ENCODE results near the gene PCLO. TPM values are rescaled to one million over a fixed set of nuclear protein-coding genes. Genes with fewer than 3 reads are reported as not detected.

PCLO gene
- total and polyA plus RNA-seq, 2 donors: 0.75 to 2.3 TPM

DNA sequence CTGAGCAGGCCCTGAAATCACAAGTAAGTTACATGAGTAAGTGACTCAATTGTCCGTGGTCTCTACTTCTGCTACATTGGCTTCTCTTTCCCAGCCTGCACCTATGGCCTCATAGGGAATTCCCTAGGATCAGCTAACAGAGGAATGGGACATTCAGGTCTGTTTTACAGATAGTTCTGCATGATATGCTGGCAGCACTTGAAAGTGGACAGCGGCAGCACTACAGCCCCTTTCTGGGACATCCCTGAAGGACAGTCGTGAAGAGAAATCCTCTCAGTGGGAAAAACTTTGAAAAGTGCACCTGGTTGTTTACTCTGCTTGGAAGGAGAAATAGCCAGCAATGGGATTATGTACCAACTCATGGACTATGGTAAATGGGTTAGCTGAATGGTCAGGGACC lies 426.1 kb downstream of the PCLO start:
- no peak overlapping the region for H3K4me3 ChIP-seq (ENCODE audit: low read length in 2 of 2)
- WGBS: 93% methylated on average over 3 of the region's 3 CpGs
- H3K36me3 ChIP-seq (ENCODE audit: control insufficient read depth in 2 of 2, insufficient read depth in 2 of 2, low read length in 1 of 2): no peaks in the 10 kb centered on the region
- H3K4me1 ChIP-seq (ENCODE audit: control insufficient read depth in 2 of 2, insufficient read depth in 2 of 2, low read length in 2 of 2): no peaks in the 10 kb centered on the region
- H3K9me3 ChIP-seq (ENCODE audit: control insufficient read depth in 2 of 2, insufficient read depth in 1 of 2, low read length in 1 of 2): no peaks in the 10 kb centered on the region
- H3K27me3 ChIP-seq (ENCODE audit: control insufficient read depth in 2 of 2, insufficient read depth in 1 of 2, low read length in 1 of 2): no peaks in the 10 kb centered on the region
- H3K27ac ChIP-seq (ENCODE audit: low read depth in 1 of 2, low read length in 1 of 2): no peak overlapping the region
- DNase-seq (ENCODE audit: low read depth in 6 of 9, low spot score in 9 of 9): no peak

DNA sequence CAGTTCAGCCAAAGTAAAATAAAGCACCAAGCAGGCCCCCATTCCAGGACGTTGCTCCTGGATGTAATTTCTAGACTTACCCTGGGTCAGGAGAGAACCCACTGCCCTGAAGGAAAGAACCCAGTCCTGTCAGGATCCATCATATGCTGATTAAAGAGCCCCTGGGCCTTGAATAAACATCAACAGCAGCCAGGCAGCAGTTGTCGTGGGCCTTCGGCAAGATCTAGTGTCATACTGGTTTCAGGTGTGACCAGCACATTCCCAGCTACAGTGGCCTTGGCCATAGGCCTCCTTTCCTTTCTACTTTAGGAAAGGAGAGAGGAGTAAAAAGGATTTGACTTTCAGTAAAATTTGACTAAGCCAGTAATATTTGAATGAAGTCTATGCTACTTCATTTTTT lies 430.0 kb downstream of the PCLO start:
- no peak overlapping the region for H3K27ac ChIP-seq (ENCODE audit: low read depth in 1 of 2, low read length in 1 of 2)
- H3K9me3 ChIP-seq (ENCODE audit: control insufficient read depth in 2 of 2, insufficient read depth in 1 of 2, low read length in 1 of 2): no peaks in the 10 kb centered on the region
- 90% methylated on average over 3 of the region's 3 CpGs for WGBS
- no peak overlapping the region for H3K4me3 ChIP-seq (ENCODE audit: low read length in 2 of 2)
- H3K4me1 ChIP-seq (ENCODE audit: control insufficient read depth in 2 of 2, insufficient read depth in 2 of 2, low read length in 2 of 2): no peaks in the 10 kb centered on the region
- no peaks in the 10 kb centered on the region for H3K36me3 ChIP-seq (ENCODE audit: control insufficient read depth in 2 of 2, insufficient read depth in 2 of 2, low read length in 1 of 2)
- no peak for DNase-seq (ENCODE audit: low read depth in 6 of 9, low spot score in 9 of 9)
- H3K27me3 ChIP-seq (ENCODE audit: control insufficient read depth in 2 of 2, insufficient read depth in 1 of 2, low read length in 1 of 2): no peaks in the 10 kb centered on the region

DNA sequence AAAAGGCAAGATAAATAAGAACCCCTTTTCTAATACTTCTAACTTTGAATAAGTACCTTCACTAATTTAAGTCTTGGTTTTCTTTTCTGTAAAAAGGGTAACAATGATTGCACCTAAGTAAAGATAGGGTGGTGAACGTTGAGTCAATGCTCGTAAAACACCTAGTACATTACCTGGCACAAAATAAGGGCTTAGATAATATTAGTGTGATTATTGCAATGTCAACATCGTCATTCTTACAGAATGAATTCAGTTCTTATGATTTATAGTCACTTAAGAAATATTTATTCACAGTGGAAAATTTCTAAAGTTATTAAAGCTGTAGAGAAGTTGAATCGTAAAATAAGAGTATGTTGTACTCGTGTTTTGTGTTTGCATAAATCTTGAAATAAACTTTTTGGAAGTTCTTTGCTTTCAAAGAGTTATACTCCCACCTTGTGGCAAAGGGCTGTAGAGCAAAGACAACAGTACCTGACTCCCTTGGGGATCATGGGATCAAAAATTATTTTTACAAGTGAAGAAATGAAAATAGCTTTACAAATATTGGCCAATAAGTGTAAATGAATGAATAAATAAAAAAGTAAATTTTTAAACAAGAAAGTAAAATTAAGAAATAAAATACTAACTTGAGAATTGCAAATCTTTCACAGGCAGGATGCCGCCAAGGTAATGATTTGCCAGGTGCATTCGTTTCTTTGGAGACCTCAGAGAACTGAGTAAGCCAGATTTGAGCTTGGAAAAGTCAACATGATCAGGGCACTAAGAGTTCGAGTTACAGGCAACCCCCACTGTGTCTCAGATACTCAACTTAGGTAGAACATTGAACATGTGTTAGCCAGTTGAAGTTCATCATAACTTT lies 433.3 kb downstream of the PCLO start:
- H3K4me1 ChIP-seq (ENCODE audit: control insufficient read depth in 2 of 2, insufficient read depth in 2 of 2, low read length in 2 of 2): no peaks in the 10 kb centered on the region
- 64% methylated on average over 8 of the region's 8 CpGs for WGBS
- no peaks in the 10 kb centered on the region for H3K9me3 ChIP-seq (ENCODE audit: control insufficient read depth in 2 of 2, insufficient read depth in 1 of 2, low read length in 1 of 2)
- H3K4me3 ChIP-seq (ENCODE audit: low read length in 2 of 2): no peak overlapping the region
- no peaks in the 10 kb centered on the region for H3K27me3 ChIP-seq (ENCODE audit: control insufficient read depth in 2 of 2, insufficient read depth in 1 of 2, low read length in 1 of 2)
- H3K27ac ChIP-seq (ENCODE audit: low read depth in 1 of 2, low read length in 1 of 2): no peak overlapping the region
- peak in 3 of 9 donors; percentile 4 to 17 (median 9) for DNase-seq (ENCODE audit: low read depth in 6 of 9, low spot score in 9 of 9)
- no peaks in the 10 kb centered on the region for H3K36me3 ChIP-seq (ENCODE audit: control insufficient read depth in 2 of 2, insufficient read depth in 2 of 2, low read length in 1 of 2)

DNA sequence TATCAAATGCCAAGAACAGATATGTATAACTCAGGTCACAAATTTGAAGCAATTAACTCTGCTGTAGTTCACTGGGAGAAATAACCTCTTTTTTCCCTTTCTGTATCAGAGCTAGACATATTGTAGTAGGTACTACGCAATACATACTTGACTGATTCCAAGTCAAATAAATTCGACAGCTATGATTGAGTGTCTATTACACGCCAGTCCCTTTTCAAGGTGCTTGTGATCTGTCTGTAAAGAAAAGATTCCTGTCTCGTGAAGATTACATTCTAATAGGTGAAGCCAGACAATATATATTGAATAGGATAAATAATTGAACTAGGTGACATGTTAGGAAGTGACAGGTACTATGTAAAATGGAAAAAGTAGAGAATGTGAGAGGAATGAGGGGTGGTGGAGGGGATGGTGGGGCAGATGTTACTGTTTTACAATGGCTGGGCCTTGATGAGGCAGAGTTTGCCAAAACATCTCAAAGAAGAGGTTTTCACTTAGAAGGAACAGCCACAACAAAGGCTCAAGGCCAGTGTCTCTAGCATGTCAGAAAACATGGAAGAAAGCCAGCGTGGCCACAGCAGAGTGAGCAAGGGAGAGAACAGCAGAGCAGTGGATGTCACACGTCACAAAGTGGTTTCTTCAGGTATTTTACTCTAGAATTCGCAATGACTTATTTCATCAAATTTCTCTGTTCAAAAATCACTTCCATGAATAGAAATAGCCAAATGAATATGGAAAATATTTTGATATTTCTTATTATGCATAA lies 436.5 kb downstream of the PCLO start:
- no peak for DNase-seq (ENCODE audit: low read depth in 6 of 9, low spot score in 9 of 9)
- Histone ChIP-seq H3K27ac (ENCODE audit: low read depth in 1 of 2, low read length in 1 of 2) (peak overlapping the region in 1 of 2 donors; percentile 8), H3K36me3 (ENCODE audit: control insufficient read depth in 2 of 2, insufficient read depth in 2 of 2, low read length in 1 of 2) (no peaks in the 10 kb centered on the region), H3K4me1 (ENCODE audit: control insufficient read depth in 2 of 2, insufficient read depth in 2 of 2, low read length in 2 of 2) (no peaks in the 10 kb centered on the region), H3K4me3 (ENCODE audit: low read length in 2 of 2) (no peak overlapping the region), H3K27me3 (ENCODE audit: control insufficient read depth in 2 of 2, insufficient read depth in 1 of 2, low read length in 1 of 2) (no peaks in the 10 kb centered on the region), H3K9me3 (ENCODE audit: control insufficient read depth in 2 of 2, insufficient read depth in 1 of 2, low read length in 1 of 2) (no peaks in the 10 kb centered on the region)
- WGBS: 93% methylated on average over 7 of the region's 7 CpGs

DNA sequence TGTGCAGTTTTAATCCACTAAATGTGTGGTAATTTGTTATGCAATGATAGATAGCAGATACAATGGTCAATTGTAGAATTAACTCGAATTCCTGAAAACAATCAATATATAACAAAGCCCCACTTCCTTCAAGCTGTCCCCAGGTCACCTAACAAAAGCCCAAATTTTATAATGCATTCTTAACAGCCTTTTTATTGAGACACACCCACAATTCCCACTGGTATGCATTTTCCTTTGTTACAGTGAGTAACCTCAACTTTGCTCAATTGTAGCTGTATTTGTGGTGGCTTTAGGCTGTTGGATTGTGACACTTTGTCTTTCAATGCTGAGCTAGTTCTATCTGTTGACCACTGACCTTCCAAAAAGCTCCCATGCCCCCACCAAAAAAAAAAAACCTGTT lies 439.3 kb downstream of the PCLO start:
- 83% methylated on average over 1 of the region's 1 CpG for WGBS
- Histone ChIP-seq H3K4me3 (ENCODE audit: low read length in 2 of 2) (no peak overlapping the region), H3K9me3 (ENCODE audit: control insufficient read depth in 2 of 2, insufficient read depth in 1 of 2, low read length in 1 of 2) (no peaks in the 10 kb centered on the region), H3K27me3 (ENCODE audit: control insufficient read depth in 2 of 2, insufficient read depth in 1 of 2, low read length in 1 of 2) (no peaks in the 10 kb centered on the region), H3K27ac (ENCODE audit: low read depth in 1 of 2, low read length in 1 of 2) (no peak overlapping the region), H3K4me1 (ENCODE audit: control insufficient read depth in 2 of 2, insufficient read depth in 2 of 2, low read length in 2 of 2) (no peaks in the 10 kb centered on the region), H3K36me3 (ENCODE audit: control insufficient read depth in 2 of 2, insufficient read depth in 2 of 2, low read length in 1 of 2) (no peaks in the 10 kb centered on the region)
- no peak for DNase-seq (ENCODE audit: low read depth in 6 of 9, low spot score in 9 of 9)

DNA sequence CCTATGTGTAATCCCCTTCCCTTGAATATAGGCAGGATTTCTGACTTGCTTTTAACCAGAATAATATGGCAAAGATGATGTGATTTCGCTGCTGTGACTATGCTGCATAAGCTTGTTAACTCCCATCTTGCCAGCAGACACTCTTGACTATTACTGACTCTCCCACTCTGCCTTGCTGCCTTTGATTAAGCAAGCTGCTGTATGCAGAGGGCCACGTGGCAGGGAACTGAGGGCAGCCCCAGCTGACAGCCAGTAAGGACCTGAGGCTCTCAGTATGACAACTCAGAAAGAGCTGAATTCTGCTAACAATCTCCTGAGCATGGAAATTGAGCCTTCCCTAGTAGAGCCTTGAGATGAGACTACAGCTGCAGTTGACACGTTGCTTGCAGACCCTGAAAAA lies 439.7 kb downstream of the PCLO start:
- no peaks in the 10 kb centered on the region for H3K27me3 ChIP-seq (ENCODE audit: control insufficient read depth in 2 of 2, insufficient read depth in 1 of 2, low read length in 1 of 2)
- no peak overlapping the region for H3K4me3 ChIP-seq (ENCODE audit: low read length in 2 of 2)
- H3K9me3 ChIP-seq (ENCODE audit: control insufficient read depth in 2 of 2, insufficient read depth in 1 of 2, low read length in 1 of 2): no peaks in the 10 kb centered on the region
- no peak for DNase-seq (ENCODE audit: low read depth in 6 of 9, low spot score in 9 of 9)
- H3K36me3 ChIP-seq (ENCODE audit: control insufficient read depth in 2 of 2, insufficient read depth in 2 of 2, low read length in 1 of 2): no peaks in the 10 kb centered on the region
- no peaks in the 10 kb centered on the region for H3K4me1 ChIP-seq (ENCODE audit: control insufficient read depth in 2 of 2, insufficient read depth in 2 of 2, low read length in 2 of 2)
- WGBS: 69% methylated on average over 3 of the region's 3 CpGs
- H3K27ac ChIP-seq (ENCODE audit: low read depth in 1 of 2, low read length in 1 of 2): no peak overlapping the region

DNA sequence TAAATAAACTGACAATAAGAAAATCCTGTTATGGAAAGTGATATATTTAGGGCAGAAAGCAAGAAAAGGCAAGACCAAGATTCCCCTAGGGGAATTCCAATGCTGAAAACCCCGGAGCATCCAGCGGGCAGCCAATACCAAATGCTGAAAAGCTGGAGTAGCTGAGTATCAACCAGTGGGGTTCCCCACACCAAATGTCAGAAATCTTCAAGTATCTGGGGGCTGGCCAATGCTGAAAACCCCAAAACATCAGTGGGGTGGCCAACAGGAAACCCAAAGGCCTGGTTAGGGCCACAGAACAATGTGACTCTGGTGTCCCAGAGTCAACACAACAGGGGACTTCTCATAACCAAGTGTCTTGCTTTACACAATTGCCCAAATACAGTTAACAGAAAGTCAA lies 447.3 kb downstream of the PCLO start:
- Histone ChIP-seq H3K4me3 (ENCODE audit: low read length in 2 of 2) (no peak overlapping the region), H3K4me1 (ENCODE audit: control insufficient read depth in 2 of 2, insufficient read depth in 2 of 2, low read length in 2 of 2) (no peaks in the 10 kb centered on the region), H3K27me3 (ENCODE audit: control insufficient read depth in 2 of 2, insufficient read depth in 1 of 2, low read length in 1 of 2) (no peaks in the 10 kb centered on the region), H3K9me3 (ENCODE audit: control insufficient read depth in 2 of 2, insufficient read depth in 1 of 2, low read length in 1 of 2) (no peaks in the 10 kb centered on the region), H3K27ac (ENCODE audit: low read depth in 1 of 2, low read length in 1 of 2) (peak overlapping the region; percentile 42 to 67), H3K36me3 (ENCODE audit: control insufficient read depth in 2 of 2, insufficient read depth in 2 of 2, low read length in 1 of 2) (no peaks in the 10 kb centered on the region)
- WGBS: 93% methylated on average over 2 of the region's 2 CpGs
- peak in 1 of 9 donors; percentile 15 for DNase-seq (ENCODE audit: low read depth in 6 of 9, low spot score in 9 of 9)

DNA sequence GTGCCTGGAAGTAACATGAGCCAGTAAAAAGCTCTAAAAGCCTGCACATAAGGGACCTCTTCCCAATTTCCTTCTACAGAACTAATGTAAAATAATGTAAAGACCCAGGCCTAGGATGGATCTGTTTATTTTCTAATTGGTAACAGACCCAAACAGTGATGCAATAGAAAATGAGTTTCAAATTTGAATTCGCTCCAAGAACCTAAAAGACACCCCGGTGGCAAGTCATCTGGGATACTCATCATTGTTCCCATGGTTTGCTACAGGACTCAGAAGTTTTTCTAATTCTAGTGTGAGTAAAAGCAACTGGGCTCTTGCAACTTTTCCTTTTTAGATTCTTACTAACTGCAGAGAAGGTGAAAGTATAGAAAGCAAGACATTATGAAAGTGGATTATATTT lies 447.8 kb downstream of the PCLO start:
- Histone ChIP-seq H3K4me3 (ENCODE audit: low read length in 2 of 2) (no peak overlapping the region), H3K4me1 (ENCODE audit: control insufficient read depth in 2 of 2, insufficient read depth in 2 of 2, low read length in 2 of 2) (no peaks in the 10 kb centered on the region), H3K27me3 (ENCODE audit: control insufficient read depth in 2 of 2, insufficient read depth in 1 of 2, low read length in 1 of 2) (no peaks in the 10 kb centered on the region), H3K36me3 (ENCODE audit: control insufficient read depth in 2 of 2, insufficient read depth in 2 of 2, low read length in 1 of 2) (no peaks in the 10 kb centered on the region), H3K27ac (ENCODE audit: low read depth in 1 of 2, low read length in 1 of 2) (peak overlapping the region; percentile 20 to 79), H3K9me3 (ENCODE audit: control insufficient read depth in 2 of 2, insufficient read depth in 1 of 2, low read length in 1 of 2) (no peaks in the 10 kb centered on the region)
- no peak for DNase-seq (ENCODE audit: low read depth in 6 of 9, low spot score in 9 of 9)
- WGBS: 90% methylated on average over 2 of the region's 2 CpGs

DNA sequence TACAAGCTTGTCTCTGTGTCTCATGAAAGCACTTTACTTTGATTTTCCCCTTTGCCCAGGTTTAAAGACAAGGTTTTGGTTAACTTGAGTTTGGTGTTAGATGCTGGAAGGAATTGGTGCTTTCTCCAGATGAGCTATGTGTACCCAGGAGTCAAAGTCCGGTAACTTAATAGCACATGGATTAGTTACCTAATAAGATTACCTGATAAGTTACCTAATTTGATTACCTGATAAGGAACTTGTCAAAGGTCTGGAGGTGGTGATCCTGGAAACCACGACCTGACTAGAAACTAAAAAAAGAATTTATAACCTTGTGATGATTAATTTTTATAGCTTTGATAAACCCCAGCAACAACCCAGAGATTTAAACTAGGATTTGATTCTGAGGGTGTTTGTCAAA lies 449.2 kb downstream of the PCLO start:
- Histone ChIP-seq H3K9me3 (ENCODE audit: control insufficient read depth in 2 of 2, insufficient read depth in 1 of 2, low read length in 1 of 2) (no peaks in the 10 kb centered on the region), H3K36me3 (ENCODE audit: control insufficient read depth in 2 of 2, insufficient read depth in 2 of 2, low read length in 1 of 2) (no peaks in the 10 kb centered on the region), H3K4me3 (ENCODE audit: low read length in 2 of 2) (no peak overlapping the region), H3K27me3 (ENCODE audit: control insufficient read depth in 2 of 2, insufficient read depth in 1 of 2, low read length in 1 of 2) (no peaks in the 10 kb centered on the region), H3K27ac (ENCODE audit: low read depth in 1 of 2, low read length in 1 of 2) (no peak overlapping the region), H3K4me1 (ENCODE audit: control insufficient read depth in 2 of 2, insufficient read depth in 2 of 2, low read length in 2 of 2) (no peaks in the 10 kb centered on the region)
- WGBS: 87% methylated on average over 2 of the region's 2 CpGs
- DNase-seq (ENCODE audit: low read depth in 6 of 9, low spot score in 9 of 9): no peak
